Esophagus mucosa (tissue), 1 donor: ENCODE results near the gene EIF2A. TPM values are rescaled to one million over a fixed set of nuclear protein-coding genes. Genes with fewer than 3 reads are reported as not detected.
"Not testable (repeated sequence)": the region's sequence is repeated elsewhere in the genome, so short reads cannot be mapped to it uniquely, and the experiment has no call there.

Source experiments
- ATAC-seq: fragments of 200-7000 bp; cut with Tn5 transposase; one replicate; pipeline ENCODE4 v1.9.1; 2020
- total RNA-seq: library from RNA; stranded (reverse); gene quantifications from one replicate; pipeline ENCODE4 v1.2.4, GENCODE V29; 2023
- donor health status: DM: yes; HTN: yes; CAD: no.

Gene EIF2A
- total RNA-seq, result 69.0 TPM

GRCh38 chr3:150546226-150547044 is at the start of gene EIF2A, which contains the start of gene SERP1:
Gene EIF2A, plus strand, starts transcription at chr3:150546787. Its CDS starts 16 bp downstream, at chr3:150546803.
Gene SERP1, minus strand, starts transcription at chr3:150546496. Its CDS starts 361 bp downstream, at chr3:150546135.
- ATAC-seq, result peak; percentile 98

DNA sequence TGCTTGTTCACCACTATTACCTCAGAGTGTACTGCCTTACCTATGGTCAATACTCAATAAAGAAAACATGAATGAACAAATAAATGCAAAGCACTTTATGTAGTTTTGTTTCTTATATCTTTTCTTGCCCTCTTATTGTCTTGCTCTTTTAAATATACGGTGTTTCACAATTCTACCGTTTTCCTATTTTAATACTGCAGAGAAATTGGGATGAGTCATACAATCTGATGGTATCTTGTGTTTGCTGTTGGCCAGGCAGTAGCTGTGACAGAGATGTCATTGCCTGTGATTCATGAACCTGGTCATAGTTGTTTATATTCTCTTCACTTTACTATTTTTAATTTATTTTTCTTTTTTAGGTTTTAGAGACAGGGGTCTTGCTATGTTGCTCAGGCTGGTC is 48.6 kb upstream of the EIF2A start:
- ATAC-seq, result peak; percentile 59

- ATAC-seq, result not testable (repeated sequence)
Observed at GRCh38 chr3:150500960-150501359, 45.6 kb upstream of the EIF2A start.

- ATAC-seq, result no peak
Observed at GRCh38 chr3:150503402-150504099, 43.0 kb upstream of the EIF2A start.

DNA sequence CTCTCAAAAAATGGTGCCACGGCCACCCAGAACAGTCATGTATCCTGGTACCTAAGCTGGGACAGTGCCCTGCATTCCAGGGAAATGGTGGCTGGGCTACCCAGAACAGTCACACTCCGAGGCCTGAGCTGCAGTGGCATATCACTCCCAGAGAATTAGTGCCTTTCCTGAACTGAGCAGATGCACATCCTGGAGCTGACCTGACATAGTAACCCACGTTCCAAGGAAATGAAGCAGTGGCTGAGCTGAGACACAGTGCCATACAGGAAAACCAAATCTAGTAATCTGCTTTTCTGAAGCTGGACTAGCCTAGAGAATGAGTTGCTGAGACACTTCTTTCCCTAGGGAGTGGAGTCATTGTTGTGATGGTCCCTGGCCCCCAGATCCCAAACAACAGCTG is 42.1 kb upstream of the EIF2A start:
- no peak for ATAC-seq

GRCh38 chr3:150508401-150508800 is 38.2 kb upstream of the EIF2A start:
- no peak for ATAC-seq

DNA sequence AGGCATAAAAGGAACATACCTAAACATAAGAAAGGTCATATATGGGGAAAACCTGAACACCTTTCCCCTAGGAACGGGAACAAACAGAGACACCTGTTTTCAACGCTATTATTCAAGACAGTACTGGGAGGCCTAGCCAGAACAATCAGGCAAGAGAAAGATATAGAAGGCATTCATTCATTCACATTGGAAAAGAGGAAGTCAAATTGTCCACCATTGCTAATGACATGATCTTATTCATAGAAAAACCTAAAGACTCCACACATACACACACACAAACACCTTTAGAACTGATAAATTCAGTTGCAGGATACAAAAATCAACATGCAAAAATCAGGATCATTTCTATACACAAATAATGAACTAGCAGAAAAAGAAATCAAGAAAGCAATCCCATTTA is 36.8 kb upstream of the EIF2A start:
- ATAC-seq, result no peak

DNA sequence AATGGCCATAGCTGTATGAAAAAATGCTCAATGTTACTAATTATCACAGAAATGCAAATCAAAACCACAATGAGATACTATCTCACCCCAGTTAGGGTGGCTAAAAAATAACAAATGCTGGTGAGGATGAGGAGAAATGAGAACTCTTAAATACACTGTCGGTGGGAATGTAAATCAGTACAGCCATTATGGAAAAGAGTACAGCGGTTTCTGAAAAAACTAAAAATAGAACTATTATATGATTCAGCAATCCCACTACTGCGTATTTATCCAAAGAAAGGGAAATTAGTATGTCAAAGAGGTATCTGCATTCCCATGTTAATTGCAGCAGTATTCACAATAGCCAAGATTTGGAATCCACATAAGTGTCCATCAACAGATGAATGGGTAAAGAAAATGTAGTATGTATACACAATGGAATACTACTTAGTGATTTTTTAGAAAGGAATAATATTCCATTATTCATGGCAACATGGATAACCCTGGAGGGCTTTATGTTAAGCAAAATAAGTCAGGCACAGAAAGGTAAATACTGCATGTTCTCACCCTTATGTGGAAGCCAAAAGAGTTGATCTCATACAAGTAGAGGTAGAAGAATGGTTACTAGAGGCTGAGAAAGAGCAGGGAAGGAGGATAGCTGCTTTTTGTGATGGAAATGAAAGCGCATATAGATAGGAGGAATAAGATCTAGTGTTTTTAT is 35.3 kb upstream of the EIF2A start:
- no peak for ATAC-seq

- ATAC-seq, result peak; percentile 50
Observed at GRCh38 chr3:150515210-150515609, 31.4 kb upstream of the EIF2A start.

- ATAC-seq, result peak; percentile 98
Observed at GRCh38 chr3:150519026-150519425, 27.6 kb upstream of the EIF2A start.

- ATAC-seq, result no peak
Observed at GRCh38 chr3:150520408-150520807, 26.2 kb upstream of the EIF2A start.

DNA sequence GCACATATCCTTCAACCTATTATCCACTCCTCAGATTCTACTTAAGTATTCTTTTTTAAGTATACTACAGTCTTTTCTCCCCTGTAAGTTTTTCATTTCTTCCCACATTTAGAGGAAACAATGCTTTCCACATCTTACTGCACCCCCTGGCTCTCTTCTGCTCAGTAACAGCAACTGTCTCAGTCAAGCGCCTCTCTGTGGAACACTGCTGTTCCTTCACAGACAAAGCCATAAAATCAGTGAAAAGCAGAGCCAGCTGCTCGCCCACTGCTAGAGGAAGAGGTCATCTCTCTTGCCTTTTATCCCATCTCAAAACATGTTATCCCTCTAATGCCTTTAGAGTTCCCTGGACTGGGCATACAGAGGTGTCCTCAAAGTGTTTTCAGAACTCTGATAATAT is 25.1 kb upstream of the EIF2A start:
- no peak for ATAC-seq

DNA sequence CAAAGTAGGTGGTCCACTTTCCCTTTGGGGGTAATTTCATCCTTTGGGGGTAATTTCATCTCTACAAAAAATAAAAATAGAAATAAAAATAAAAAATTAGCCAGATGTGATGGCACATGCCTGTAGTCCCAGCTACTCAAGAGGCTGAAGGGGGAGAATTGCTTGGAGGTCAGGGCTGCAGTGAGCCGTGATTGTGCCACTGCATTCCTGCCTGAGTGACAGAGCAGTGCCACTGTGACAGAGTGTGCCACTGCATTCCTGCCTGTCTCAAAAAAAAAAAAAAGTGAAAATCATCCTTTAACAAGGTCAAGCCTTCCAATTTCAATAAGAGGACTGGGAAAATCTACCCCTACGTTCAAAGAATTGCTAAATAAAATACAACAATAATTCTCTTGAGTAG is 23.0 kb upstream of the EIF2A start:
- no peak for ATAC-seq

DNA sequence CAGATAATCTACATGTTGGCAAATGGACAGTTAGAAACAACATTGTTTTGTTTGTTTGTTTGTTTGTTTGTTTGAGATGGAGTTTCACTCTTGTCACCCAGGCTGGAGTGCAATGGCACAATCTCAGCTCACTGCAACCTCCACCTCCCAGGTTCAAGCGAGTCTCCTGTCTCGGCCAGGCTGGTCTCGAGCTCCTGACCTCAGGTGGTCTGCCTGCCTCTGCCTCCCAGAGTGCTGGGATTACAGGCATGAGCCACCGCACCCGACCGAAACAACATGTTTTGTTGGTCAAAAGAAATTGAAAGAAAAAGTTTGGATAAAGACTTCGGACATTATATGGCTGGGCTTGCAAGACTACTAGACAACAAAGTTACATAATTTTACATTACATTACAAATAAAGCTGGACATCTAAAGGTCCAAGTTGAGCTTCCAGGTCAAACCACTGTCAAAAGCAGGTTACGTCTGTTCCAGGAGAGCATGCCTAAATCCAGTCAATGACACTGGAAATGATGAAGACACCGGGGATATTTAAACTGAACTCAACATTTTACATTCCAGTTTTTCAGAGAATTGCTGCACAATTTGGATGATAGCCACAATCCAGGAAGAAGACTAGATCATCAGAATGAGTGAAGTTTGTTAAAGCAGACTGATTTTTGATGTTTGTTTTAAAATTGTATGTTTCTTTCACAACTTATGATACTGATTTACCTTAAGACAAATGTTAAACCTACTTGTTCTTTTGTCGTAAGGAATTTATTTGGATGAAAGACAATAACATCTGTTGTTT is 18.9 kb upstream of the EIF2A start:
- no peak for ATAC-seq

GRCh38 chr3:150528354-150528797 is 18.2 kb upstream of the EIF2A start:
- ATAC-seq, result no peak

DNA sequence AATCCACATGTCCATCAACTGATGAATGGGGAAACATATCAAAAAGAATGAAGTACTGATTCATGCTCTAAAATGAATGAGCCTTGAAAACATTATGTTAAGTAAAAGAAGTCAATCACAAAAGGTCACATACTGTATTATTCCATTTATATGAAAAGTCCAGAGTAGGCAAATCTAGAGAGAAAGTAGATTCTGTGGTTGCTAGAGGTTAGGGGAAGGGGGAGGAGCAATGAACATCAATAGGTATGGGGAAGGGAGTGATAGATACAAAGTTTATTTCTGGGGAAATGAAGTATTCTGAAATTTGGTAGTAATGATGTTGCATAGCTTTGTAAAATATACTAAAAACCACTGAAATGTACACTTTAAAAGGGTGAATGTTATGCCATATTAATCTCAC is 14.8 kb upstream of the EIF2A start:
- ATAC-seq, result no peak

DNA sequence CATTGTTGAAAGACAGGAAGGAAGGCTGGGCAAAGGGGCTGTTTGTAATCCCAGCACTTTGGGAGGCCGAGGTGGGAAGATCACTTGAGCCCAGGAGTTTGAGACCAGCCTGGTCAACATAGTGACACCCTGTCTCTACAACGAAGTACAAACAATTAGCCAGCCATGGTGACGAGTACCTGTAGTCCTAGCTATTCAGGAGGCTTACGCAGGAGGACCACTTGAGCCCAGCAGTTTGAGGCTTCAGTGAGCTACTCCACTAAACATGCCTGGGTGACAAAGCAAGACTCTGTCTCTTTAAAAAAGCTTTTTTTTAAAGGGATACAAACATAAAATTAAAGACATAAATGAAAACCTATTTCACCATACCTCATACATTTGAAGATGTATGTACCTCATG is 11.4 kb upstream of the EIF2A start:
- no peak for ATAC-seq

DNA sequence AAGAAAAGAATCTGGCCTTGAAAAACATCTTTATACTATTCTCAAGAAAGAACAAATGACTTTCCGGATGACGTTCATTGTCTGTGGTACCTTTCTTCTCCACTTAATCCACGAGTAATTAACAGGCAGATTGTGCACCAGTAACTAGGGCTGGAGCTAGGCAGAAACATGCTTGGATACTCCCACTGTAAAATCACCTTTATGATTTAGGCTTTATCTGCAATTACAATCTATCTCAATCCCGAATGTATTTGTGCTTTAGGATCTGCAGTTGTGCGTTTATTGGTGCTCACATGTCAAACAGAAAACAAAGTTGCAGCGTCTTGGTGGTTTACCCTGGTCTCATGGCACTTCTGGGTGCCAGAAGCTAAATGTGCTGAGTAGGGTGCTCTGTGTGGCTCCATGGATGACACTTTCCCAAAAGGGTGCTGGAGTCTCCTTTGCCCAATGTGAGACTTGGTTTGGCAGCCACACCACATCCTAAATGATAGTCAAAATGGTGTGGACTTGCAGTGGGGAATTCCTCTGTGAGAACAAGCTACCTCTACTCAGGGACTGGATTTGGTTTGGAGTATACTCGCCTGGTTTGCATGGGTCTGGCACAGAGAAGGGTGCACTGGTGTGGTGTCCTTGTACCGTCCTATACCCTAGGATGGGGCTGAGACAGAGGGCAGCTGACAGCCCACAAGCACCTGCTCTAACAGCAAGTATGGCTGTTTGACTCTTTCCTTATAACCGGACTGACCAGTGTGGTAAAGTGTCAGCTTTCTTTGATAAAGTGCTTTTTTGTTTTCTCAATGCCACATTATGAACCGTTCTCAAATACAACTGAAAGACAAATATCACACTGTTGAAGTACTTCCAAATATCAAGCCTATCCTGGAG is 8.0 kb upstream of the EIF2A start:
- peak; percentile 56 for ATAC-seq

DNA sequence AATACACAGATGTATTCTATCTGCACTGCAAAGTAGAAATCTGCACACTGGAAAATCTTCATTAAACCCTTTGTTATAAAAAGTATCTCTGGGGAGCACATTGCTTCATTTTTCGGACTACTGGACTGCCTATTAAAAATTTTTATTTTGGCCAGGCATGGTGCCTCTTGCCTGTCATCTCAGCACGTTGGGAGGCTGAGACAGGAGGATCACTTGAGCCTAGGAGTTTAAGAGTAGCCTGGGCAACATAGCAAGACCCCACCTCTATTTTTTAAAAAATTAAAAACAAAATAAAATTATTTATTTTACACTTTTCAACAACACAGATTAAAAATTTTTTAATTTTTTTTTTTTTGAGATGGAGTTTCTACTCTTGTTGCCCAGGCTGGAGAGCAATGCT is 6.3 kb upstream of the EIF2A start:
- ATAC-seq, result no peak

- ATAC-seq, result no peak
Observed at GRCh38 chr3:150540991-150541390, 5.6 kb upstream of the EIF2A start.

DNA sequence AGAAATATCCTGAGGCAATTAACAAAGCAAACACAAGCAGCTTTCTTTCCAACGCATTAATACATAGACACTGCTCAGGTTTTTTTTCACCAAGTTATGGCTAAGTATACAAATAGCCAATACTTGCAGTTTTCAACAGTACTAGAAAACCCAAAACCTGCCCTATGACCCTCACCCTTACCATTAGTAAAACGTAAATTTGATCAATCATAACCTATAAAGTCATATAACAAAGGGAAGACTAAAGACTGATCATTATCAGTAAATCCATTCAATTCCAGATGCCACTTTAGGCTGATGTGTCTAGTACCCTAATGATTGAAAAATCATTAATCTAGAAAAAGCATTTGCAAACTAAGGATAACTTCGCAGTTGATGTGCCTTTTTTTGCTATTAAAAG is 3.5 kb upstream of the EIF2A start:
- no peak for ATAC-seq
